ENCODE results near the gene JPT2.

- TF ChIP-seq CTCF (IDR thresholded peaks at IDR 0.05) (no peak), POLR2A (IDR thresholded peaks at IDR 0.05) (no peak), POLR2AphosphoS5 (IDR thresholded peaks at IDR 0.05) (no peak), EP300 (IDR thresholded peaks at IDR 0.05) (no peak)
These were observed 30.1 kb downstream of the JPT2 start for GRCh38 chr16:1708083-1708767.
